GM21786 (cell line): Measurements from ENCODE around the gene IL33.

ENCODE experiments used
- ATAC-seq: cut with Tn5 transposase; IDR thresholded peaks from one replicate; pipeline ENCODE4 v1.9.1; 2021; ENCODE audit not compliant: unreplicated experiment

IL33 gene

GRCh38 chr9:6277417-6277816 lies 61.8 kb downstream of the IL33 start:
- ATAC-seq, result no peak

GRCh38 chr9:6301858-6302257 lies 86.3 kb downstream of the IL33 start:
- no peak for ATAC-seq

- no peak for ATAC-seq
These were observed 86.8 kb downstream of the IL33 start for GRCh38 chr9:6302417-6302816.

- no peak for ATAC-seq
These were observed 88.6 kb downstream of the IL33 start for GRCh38 chr9:6304232-6304631.

- ATAC-seq, result no peak
These were observed 90.5 kb downstream of the IL33 start for GRCh38 chr9:6305954-6306563.
